ENCODE results near the gene C18orf63.

Gene C18orf63

DNA sequence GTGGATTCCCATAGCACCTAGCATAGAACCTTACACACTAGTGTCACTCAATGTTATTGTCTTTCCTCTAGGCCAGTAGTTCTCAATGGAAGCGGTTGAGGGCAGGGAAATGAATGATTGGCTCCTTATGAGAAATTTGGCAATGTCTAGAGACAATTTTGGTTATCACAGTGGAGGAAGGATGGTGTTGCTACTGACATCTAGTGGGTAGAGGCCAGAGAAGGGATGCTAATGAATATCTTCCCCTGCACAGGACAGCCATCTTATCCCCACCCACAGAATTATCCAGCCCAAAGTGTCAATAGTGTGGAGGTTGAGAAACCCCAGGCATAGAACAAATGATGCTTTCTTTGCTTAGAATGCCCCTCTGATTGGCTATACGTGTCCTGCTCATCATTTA is 15.8 kb downstream of the C18orf63 start:
- no peak for DNase-seq

DNA sequence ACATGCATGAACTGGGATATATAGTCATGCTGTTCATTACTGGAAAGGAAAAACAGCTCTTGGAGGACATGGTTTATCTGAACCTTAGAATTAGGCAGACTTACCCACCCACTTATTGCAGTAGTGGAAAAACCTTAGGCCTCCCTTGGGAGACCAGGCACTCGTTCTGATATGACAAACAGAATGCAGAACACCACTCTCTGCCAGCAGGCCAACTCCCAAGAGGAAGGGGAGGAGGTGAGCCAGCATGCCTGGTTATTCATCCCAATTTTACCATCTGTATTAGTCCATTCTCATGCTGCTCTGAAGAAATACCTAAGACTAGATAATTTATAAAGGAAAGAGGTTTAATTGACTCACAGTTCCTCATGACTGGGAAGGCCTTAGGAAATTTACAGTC is 17.5 kb downstream of the C18orf63 start:
- no peak for DNase-seq

DNA sequence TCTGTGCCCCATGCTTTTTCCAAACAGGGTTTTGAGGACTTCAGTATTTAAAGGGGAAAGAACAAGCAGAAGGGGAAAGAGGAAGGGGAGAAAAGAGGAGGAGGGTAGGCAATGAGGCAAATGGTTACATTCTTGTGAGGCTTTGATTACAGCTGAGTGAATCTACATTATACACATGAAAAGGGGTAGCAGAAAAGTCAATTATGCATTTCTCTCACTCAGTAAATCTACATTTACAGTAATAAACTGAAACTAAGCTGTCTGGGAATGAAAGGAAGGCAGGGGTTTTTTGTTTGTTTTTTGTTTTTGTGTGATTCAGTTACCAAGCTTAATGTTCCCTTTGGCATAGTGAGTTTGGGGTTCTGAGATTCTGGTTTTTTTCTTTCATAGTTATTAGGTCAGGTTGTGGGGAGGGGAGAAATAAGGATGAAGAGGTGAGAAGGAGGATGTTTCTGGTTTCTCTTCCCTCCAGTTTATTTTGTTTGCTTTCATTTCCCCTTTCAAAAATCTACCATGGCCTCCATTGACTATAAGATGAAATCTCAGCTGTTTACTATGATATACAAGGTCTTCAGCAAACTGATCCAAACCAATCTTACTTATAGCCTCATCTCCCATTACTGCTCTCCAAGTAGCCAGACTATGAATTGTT is 18.7 kb downstream of the C18orf63 start:
- DNase-seq: no peak

DNA sequence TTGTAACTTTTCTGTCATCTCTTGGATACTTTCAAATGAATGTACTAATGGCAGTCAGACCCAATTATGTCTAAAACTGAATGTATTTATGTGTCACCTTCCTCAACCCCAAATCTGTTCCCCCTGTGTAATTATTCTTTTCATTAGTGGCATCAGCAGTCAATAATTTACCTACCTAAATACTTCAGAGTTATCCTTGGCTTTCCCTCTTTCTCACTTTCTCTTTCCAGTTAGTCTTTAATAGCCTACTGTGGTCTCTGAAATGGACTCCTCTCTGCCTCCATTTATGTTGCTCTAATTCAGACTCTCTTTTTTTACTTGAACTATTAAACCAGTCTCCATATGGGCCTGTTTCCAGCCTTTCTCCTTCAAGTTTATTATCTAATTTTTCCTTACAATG is 21.0 kb downstream of the C18orf63 start:
- no peak for DNase-seq

DNA sequence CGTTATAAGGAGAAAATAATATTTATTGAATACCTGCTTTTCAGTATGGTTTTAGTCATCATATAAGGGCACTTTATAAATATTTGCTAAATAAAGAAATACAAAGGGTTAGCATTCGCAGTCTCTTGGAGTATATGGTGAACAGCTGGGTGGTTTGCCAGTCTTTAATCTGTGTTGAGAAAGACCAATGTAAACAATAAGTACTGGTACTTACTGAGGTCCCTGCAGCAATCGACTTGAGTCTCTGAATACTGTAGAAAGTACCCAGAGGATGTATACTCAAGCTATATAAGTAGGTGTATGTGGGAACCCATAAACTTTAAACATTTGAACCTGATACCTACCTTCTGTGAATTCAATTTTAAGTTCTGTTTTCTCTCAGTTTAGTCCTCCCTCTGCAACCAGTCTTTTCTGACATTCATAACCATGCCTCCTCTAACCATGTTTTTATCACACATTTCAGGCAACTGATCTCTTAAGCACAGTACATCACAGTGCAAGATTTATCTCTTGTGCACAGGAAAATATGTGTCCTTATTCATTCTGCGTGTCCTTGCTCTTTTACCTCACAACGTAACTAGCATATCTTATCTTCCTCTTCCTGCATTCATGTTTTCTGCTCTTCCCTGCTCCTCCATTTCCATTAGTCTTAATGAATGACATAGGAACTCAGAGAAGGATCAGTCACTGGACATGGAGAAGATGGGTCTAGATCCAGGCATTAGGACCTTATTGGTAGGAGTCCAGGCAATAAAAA is 21.7 kb downstream of the C18orf63 start:
- no peak for DNase-seq

DNA sequence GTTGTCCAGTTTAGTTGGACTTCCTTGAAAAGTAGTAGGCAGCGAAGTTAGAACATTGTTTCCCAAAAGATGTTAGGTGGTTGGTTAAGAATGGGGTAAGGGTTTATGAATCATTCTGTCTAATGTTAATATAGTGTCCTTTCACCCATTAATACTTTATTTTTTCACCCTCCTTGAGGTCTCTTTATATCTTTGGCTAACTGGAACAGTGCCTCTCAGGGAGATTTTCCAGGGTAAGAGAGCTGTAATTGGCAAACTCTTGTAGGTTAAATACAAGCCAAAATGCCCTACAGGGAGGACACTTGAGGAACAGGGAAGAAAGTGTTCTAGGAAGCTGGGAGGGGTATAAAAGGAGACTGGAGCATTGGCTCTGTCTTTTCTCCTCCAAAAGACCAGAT is 22.3 kb downstream of the C18orf63 start:
- DNase-seq: no peak

DNA sequence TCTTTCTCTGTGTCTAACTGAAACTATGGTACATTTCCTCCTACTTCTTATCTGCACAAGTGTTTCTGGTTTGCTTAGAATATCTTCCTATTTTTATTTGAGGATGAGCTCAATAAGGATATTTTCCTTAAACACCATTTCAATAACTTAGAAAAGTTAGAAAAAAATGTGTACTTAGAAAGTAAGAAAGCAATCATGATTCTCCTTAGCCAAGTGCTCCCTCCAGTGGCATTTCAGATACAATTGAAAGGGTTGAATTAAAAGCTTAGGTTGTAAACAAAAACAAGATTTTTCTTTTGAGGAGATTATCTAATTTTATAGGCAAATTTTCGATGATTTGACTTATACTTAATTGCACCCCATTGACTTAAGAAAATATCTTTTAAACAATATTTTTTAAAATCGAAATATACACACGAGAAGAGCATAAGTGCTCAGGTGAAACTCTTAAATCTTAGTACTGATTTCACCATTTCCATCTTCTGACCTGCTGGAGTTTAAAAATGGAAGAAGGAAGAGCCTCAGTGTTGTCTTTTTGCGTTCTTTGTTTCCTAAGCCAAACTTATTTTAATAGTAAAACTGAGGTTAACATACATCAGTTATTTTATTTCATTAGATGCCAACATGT is 26.9 kb downstream of the C18orf63 start:
- DNase-seq: no peak

DNA sequence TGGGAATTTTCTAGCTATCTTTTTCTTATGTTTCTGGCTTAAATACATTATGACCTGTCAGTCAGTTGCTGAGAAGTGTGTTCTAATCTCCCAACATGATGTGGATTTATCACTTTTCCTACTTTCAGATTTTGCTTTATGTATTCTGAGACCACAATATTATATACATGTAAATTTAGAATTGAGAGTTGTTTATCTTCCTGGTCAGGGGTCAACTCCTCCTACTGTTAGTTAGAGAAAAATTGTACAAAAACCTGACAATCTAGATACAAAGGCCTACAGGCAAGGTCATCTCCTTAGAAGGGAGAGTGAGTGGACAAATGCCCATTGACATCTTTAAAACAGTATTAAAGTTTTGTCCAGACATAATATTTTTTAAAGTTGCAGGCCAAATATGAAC is 30.6 kb downstream of the C18orf63 start:
- DNase-seq: no peak

DNA sequence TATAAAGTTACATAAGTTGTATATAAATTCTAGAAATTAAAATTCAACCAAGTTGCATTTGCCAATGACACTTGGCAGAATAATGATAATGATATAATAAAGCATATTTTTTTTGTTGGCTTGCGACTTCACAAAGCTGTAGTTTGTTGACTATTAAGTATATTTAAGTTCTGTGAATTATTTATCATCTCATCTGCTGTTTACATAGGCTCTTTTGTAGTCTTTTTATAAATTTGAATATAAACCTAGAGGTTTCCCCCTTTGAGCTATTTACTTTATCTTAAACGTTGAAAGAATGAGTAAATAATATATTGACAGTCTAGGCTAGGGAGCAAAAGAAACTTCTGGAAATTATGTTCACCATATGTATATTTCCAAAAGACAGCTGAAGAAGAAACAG is 32.9 kb downstream of the C18orf63 start:
- DNase-seq: no peak

DNA sequence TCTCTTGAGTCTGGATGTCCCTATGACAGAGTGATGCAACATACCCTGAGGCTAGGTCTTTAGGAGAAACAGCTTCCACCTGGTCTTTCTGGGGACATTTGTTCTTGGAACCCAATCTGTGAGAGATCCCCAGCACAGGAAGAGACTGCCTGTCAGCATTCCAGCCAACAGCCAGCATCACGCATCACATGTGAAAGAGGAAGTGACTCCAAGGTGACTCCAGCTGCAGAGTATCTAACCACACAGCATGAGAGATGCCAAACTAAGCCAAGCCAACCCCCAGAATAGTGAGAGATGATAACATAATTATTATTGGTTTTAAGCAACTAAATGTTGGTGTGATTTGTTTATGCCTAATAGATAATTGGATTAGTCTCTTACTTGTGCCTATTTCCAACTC is 35.7 kb downstream of the C18orf63 start:
- DNase-seq: no peak

DNA sequence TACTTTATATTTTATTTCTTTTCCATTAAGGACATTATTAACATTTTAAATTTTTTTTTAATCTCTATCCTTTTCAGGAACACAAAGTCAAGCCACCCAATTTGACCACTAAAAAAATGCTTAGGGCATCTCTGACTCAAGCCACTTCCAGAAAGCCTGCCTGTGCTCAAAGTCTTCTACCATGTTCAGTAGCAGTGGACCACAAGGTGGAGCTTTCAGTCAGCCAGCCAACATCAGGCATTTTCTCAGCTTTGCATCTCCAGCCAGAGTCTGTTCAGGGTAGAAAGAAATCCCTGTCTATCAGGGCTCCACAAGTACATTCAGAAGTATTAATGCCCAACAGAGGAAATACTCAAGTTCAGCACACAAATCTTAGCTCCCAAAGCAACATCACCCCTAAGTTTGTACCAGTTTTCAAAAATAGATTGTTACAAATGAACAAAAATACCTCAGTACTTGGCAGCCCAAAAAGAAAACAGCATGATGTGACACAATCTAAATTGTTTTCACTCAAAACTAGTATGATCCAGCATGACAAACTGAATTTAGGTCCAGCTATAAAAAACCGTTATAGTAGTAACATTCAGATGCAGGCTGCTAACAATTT is 37.6 kb downstream of the C18orf63 start:
- DNase-seq: peak; percentile 47

DNA sequence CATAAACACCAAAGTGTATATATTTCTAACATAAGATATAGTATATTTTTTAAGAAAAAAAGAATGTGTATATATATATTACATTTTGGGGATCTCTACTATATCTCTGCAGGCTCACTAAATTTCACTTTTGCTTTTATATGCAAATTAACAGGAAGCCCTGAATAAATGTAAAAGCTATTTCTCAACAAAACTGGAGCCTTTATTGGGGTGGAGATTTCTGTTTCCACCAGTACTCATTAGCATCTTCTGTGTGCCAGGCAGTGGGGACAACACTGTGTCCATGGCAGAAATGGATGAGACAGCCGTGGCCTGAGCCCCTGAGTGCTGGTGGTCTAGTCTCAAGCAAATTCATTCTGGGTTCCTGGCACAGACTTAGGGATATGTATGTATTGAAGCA is 41.3 kb downstream of the C18orf63 start:
- no peak for DNase-seq

DNA sequence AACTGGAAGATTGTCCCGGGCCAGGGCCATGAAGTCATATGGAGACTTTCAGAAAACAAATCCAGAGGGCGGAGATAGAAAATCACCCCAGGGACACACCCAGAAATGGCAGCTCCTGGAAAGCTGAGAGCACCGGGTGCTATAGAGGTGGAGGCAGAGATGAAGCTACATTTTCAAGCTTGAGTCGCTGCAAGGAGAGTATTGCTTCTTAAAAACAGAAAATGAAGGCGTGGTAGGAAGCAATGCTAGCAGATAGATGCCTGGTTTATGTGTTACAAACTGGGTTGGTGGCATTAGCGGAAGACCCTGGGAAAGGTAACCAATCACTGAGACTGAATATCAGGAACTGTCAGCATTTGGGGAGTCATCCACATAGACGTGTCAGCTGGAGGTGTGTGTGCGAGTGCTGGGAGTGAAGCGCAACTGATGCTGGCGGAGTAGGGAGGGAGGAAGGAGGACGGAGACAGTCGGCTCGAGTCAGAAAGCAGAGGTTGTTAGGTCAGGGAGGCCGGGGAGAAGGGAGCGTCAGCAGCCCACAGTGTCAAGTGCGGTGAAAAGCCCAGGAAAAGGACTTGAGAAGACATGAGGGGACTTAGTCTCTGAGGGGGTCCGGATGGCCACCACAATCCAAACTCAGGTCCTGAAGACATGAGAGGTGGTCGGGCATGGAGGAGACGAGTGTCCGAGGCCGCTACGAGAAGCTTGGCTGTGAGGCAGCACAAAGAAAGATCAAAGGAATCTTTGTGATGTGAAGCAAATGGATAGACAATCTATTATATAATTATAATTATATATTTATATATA is 45.4 kb downstream of the C18orf63 start:
- no peak for DNase-seq

DNA sequence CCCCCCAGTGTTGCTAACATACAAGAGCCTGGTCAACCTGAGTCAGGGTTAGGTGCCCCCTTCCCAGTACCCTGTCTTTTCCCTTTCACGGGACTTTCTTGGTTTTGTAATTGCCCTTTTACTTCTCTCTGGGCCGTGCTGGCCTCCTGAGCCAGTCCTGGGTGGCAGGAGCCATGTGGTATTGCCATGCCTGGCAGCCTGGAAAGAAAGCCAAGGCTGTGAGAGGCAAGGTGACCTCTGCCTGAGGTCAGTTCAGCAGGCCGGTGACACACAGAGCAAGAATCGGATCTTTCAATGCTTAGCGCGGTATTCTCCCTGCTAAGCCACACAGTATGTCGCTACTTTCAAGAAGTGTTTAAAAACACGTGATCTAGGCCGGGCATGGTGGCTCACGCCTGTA is 52.3 kb downstream of the C18orf63 start:
- DNase-seq: no peak

DNA sequence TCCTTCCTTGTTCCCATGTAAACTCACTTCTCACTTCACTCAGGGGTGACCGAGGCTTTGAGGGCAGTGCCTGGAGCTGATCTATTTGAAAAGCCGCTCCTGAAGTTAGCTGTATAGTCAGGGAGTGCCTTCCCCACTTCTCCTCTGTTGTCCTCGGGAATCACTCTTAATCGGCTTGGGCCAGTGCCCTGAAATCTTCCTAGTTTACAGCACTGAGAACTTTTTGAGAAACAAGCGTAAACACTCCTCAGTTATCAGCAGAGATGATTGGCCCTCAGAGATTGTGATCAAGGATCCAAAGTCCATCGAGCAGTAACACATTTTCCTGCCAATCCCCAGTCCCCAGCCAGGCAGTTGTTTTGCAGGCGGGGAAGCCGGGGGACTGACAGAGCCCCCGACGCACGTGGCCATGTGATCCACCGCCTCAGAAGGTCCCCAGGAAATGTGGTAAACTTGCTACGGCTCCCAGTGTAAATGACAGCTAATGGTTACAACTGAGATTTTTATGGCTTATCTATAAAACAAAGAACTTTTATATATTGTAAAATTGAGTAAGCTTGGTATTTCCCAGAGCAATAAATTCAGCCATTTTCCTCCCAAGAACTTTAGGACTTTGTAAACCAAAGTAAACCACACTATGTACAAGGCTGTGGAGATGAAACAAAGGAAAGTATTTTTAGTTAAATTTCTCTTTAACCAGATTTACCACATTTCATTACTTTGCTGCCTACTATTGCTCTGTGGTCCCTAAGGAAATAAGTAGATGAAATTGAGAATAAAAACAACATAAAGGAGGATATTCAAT is 53.5 kb downstream of the C18orf63 start:
- DNase-seq: no peak

DNA sequence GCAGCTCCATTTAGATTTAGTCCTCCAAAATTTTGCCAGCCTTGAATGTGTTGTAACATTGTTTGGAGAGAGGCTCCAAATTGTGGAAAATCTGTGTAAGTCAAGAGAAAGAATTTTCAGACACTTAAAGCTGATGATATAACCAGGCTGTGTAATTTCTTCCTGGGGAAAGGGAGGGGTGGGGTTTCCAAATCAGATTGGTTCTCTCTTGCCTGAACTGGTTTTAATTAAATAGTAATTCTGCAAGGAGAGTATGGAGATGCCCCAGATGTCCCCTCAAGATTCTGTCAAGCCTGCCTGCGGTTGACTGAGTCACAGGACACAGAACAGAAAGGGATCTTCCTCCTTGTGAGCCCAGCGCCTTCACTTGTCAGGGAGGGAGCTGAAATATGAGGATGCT is 54.5 kb downstream of the C18orf63 start:
- DNase-seq: no peak

DNA sequence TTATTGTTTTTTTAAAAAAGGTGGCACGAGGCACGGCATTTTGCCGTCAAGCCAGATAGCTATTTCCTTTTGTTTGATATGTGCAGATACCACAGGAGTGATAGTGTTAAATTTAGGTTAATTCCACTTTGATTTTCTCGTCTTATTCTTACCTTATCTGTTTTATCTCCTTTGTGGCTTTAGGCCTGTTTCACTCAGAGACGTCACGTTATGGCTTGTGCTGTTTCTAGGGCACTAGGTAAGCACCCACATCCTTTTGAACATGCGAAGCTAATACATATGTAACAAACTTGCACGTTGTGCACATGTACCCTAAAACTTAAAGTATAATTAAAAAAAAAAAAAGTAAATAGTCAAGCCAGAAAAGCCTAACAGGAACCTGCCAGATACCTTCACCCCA is 57.8 kb downstream of the C18orf63 start:
- DNase-seq: no peak

DNA sequence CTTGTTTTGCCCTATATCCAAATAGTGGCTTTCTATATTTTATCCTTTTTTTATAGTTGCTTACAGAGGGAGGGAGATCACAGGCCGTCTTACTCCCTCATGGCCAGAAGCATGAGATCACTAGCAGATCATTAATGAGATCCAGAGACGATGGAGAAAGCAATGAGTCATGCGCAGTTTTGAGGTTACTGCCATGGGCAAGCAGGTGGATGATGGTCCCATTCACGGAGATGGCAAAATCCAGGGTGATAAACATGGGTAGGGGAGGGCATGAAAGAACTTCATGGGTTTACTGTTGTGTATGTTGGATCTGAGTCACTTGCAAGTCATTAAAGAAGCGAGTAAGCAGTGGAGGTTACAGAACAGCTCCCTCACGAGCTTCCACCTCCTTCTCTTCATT is 60.4 kb downstream of the C18orf63 start:
- DNase-seq: no peak

DNA sequence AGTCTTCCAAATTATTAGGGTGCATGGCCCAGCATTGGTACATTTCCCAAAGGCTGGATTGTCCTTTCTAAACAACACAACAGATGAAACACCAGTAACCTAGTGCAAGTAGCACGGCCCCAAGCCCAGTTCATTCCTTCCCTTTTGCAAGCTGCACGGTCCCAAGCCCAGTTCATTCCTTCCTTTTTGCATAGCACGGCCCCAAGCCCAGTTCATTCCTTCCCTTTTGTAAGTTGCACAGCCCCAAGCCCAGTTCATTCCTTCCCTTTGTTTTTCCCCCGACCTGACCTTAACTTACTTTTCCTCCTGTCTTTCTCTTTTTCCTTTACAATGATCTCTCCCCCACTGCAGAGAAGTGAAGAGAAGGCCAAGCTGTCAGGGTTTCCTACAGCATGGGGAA is 60.9 kb downstream of the C18orf63 start:
- DNase-seq: no peak

DNA sequence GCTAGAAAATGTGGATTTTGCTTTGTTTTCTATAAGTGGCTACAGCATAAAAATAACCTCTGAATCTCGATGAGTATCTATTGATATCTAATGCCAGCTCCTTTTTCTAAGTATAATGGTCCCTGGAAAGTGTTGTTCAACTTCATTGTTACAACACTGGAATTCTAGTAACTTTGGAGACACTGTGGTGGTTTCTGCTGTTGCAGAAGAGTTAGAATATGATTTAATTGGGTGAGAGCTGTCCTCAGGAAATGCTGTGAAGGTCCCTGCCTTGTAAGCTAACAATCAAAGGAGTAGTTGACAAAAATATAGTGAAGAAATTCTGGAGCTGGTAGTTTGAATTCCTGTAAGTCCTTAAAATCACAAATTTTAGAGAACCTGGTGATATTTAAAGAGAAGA is 62.1 kb downstream of the C18orf63 start:
- DNase-seq: no peak

DNA sequence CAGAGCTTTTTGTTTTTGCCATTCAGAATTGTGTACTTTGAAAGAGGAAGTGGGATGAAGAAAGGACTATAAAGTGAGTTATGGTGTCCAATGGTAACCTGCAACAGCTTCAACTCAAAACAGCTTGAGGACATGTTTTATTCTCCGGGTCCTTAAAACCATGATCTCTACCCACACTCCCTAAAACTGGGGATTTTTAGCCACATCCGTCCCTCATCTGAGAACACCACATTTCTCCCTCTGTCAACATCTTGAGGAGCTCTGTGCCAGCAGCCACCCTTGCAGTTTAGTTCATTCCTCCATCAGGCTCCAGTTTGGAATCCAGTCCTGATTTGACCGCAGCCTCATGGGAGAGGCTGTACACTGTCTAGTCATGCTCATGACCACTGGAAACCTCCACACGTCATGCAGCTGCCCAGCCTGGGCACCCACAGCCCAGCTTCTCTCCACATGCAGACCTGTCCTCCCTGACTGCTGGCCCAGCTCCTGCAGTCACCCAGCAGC is 62.6 kb downstream of the C18orf63 start:
- DNase-seq: no peak

DNA sequence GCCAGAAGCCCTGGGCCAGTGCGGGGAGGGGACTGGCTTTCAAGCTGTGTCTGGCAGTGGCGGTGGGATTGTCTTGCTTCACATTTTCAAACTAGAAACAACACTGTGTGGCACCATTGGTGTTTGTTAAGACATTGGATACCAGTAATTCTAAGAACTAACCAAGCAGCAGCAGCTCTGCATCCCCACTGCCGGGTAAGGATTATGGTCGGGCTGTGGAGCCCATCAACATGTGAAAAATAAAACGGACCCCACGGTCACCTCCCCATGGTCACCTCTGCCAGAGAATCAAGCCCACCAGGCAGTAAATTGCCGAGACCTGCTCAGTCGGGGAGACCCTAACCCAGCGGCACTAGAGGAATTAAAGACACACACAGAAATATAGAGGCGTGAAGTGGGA is 65.3 kb downstream of the C18orf63 start:
- DNase-seq: no peak
